ENCODE data around the gene UBL7.

GRCh38 chr15:74449095-74449494 lies 11.9 kb downstream of the UBL7 start:
- TF ChIP-seq CTCF (IDR thresholded peaks at IDR 0.05), result no peak
- no peak for TF ChIP-seq POLR2A (IDR thresholded peaks at IDR 0.05)
